H9 (cell line): ENCODE measurements around the gene SPRN. TPM values are rescaled to one million over a fixed set of nuclear protein-coding genes. Genes with fewer than 3 reads are reported as not detected.

ENCODE experiments used
- DNase-seq: peaks from one replicate; pipeline ENCODE4 v3.0.0-alpha.2; 2017
- H2AFZ ChIP-seq: one replicate; pipeline ENCODE4 v1.6.1; 2013; ENCODE audit warnings: mild to moderate bottlenecking, low read length, control low read depth, moderate library complexity
- H2AK5ac ChIP-seq: 2 replicates; pipeline ENCODE4 v1.6.1; 2013; ENCODE audit warnings: low read length, control low read depth, mixed read lengths; ENCODE audit not compliant: insufficient read length
- H2BK120ac ChIP-seq: one replicate; pipeline ENCODE4 v1.6.1; 2013; ENCODE audit warnings: low read depth, mild to moderate bottlenecking, low read length, control low read depth, inconsistent platforms; ENCODE audit not compliant: poor library complexity, severe bottlenecking
- H2BK12ac ChIP-seq: 2 replicates; pipeline ENCODE4 v1.6.1; 2013; ENCODE audit warnings: low read length, control low read depth, mixed read lengths, low read depth; ENCODE audit not compliant: insufficient read length
- H2BK15ac ChIP-seq: 2 replicates; pipeline ENCODE4 v1.6.1; 2013; ENCODE audit warnings: low read depth, low read length, control low read depth
- H2BK20ac ChIP-seq: one replicate; pipeline ENCODE4 v1.6.1; 2013; ENCODE audit warnings: low read depth, mild to moderate bottlenecking, low read length, control low read depth, inconsistent platforms; ENCODE audit not compliant: poor library complexity, severe bottlenecking
- H2BK5ac ChIP-seq: 2 replicates; pipeline ENCODE4 v1.6.1; 2013; ENCODE audit warnings: low read length, control low read depth, mixed read lengths; ENCODE audit not compliant: insufficient read length
- H3K14ac ChIP-seq: 2 replicates; pipeline ENCODE4 v1.6.1; 2013; ENCODE audit warnings: low read length, control low read depth; ENCODE audit not compliant: insufficient read depth
- H3K18ac ChIP-seq: 2 replicates; pipeline ENCODE4 v1.6.1; 2013; ENCODE audit warnings: low read depth, mild to moderate bottlenecking, mixed read lengths, low read length, control low read depth; ENCODE audit not compliant: insufficient read length
- H3K23ac ChIP-seq: 2 replicates; pipeline ENCODE4 v1.6.1; 2013; ENCODE audit warnings: low read length, control low read depth, mixed read lengths, low read depth; ENCODE audit not compliant: insufficient read length
- H3K23me2 ChIP-seq: 2 replicates; pipeline ENCODE4 v1.6.1; 2013; ENCODE audit warnings: low read depth, mild to moderate bottlenecking, mixed read lengths, low read length, control low read depth; ENCODE audit not compliant: insufficient read length, poor library complexity, severe bottlenecking
- H3K27ac ChIP-seq: 2 replicates; pipeline ENCODE4 v1.5.1; 2013; ENCODE audit warnings: low read length, control low read depth, mixed read lengths, low read depth; ENCODE audit not compliant: insufficient read length
- H3K27me3 ChIP-seq: 2 replicates; pipeline ENCODE4 v1.6.1; 2013; ENCODE audit warnings: low read length, control low read depth, inconsistent platforms; ENCODE audit not compliant: insufficient read depth
- H3K4ac ChIP-seq: 2 replicates; pipeline ENCODE4 v1.6.1; 2013; ENCODE audit warnings: low read depth, mild to moderate bottlenecking, control low read depth, inconsistent platforms, low read length, moderate library complexity
- H3K4me1 ChIP-seq: 2 replicates; pipeline ENCODE4 v1.6.1; 2013; ENCODE audit warnings: low read length, control low read depth, inconsistent platforms; ENCODE audit not compliant: insufficient read depth
- H3K4me2 ChIP-seq: 2 replicates; pipeline ENCODE4 v1.6.1; 2013; ENCODE audit warnings: low read length, control low read depth, mixed read lengths; ENCODE audit not compliant: insufficient read length, insufficient read depth
- H3K56ac ChIP-seq: 2 replicates; pipeline ENCODE4 v1.6.1; 2013; ENCODE audit warnings: low read depth, mild to moderate bottlenecking, mixed read lengths, low read length, control low read depth; ENCODE audit not compliant: insufficient read length
- H3K79me1 ChIP-seq: 2 replicates; pipeline ENCODE4 v1.6.1; 2013; ENCODE audit warnings: low read depth, mild to moderate bottlenecking, moderate library complexity, low read length, control low read depth, inconsistent platforms; ENCODE audit not compliant: insufficient read depth, poor library complexity, severe bottlenecking
- H3K79me2 ChIP-seq: 2 replicates; pipeline ENCODE4 v1.6.1; 2013; ENCODE audit warnings: low read length, control low read depth, inconsistent platforms; ENCODE audit not compliant: insufficient read depth
- H3K9ac ChIP-seq: 2 replicates; pipeline ENCODE4 v1.6.1; 2013; ENCODE audit warnings: low read length, control low read depth, mixed read lengths; ENCODE audit not compliant: insufficient read length; ENCODE audit errors: extremely low read depth
- H3K9me3 ChIP-seq: one replicate; pipeline ENCODE4 v1.6.1; 2013; ENCODE audit warnings: low read depth, low read length, inconsistent platforms; ENCODE audit not compliant: control insufficient read depth
- H3T11ph ChIP-seq: one replicate; pipeline ENCODE4 v1.6.1; 2013; ENCODE audit warnings: mild to moderate bottlenecking, low read length, control low read depth, inconsistent platforms
- H4K20me1 ChIP-seq: one replicate; pipeline ENCODE4 v1.6.1; 2013; ENCODE audit not compliant: control insufficient read depth, insufficient read length, insufficient read depth
- H4K5ac ChIP-seq: 2 replicates; pipeline ENCODE4 v1.6.1; 2013; ENCODE audit warnings: low read depth, mild to moderate bottlenecking, mixed read lengths, low read length, control low read depth; ENCODE audit not compliant: insufficient read length
- H4K8ac ChIP-seq: replicated peaks from 2 replicates; pipeline ENCODE4 v1.6.1; 2013; ENCODE audit warnings: low read length, control low read depth, mixed read lengths, low read depth; ENCODE audit not compliant: insufficient read length
- H4K91ac ChIP-seq: 2 replicates; pipeline ENCODE4 v1.6.1; 2013; ENCODE audit warnings: low read depth, mild to moderate bottlenecking, moderate library complexity, mixed read lengths, low read length, control low read depth; ENCODE audit not compliant: insufficient read length
- H3K27ac Mint-ChIP-seq, 3 experiments: 2 replicates in 2 of 3; 3 replicates in 1 of 3; pipeline ENCODE4 v1.8.0; 2020 to 2021; ENCODE audit warnings: mixed read lengths in 3 of 3, mild to moderate bottlenecking in 1 of 3, moderate library complexity in 1 of 3
- H3K27me3 Mint-ChIP-seq: 2 replicates; pipeline ENCODE4 v1.8.0; 2021; ENCODE audit warnings: low read depth, mild to moderate bottlenecking, moderate library complexity, mixed read lengths
- H3K36me3 Mint-ChIP-seq, 3 experiments: 2 replicates in 2 of 3; 3 replicates in 1 of 3; pipeline ENCODE4 v1.8.0; 2020 to 2021; ENCODE audit warnings: low read depth in 3 of 3, mixed read lengths in 3 of 3; ENCODE audit not compliant: insufficient read depth in 1 of 3
- H3K4me1 Mint-ChIP-seq, 2 experiments: 2 replicates each; pipeline ENCODE4 v1.8.0; 2020; ENCODE audit warnings: mixed read lengths in 2 of 2
- H3K4me3 Mint-ChIP-seq, 2 experiments: 2 replicates in 1 of 2; 3 replicates in 1 of 2; pipeline ENCODE4 v1.8.0; 2020 to 2021; ENCODE audit warnings: mild to moderate bottlenecking in 2 of 2, mixed read lengths in 2 of 2, moderate library complexity in 1 of 2
- H3K9me3 Mint-ChIP-seq, 2 experiments: 2 replicates in 1 of 2; 3 replicates in 1 of 2; pipeline ENCODE4 v1.8.0; 2020; ENCODE audit warnings: mild to moderate bottlenecking in 2 of 2, mixed read lengths in 2 of 2, moderate library complexity in 1 of 2
- CTCF ChIP-seq: fragments of 200-600 bp; sonication (generic); conservative IDR thresholded peaks from 3 replicates; pipeline ENCODE4 v1.8.0; 2021; ENCODE audit warnings: antibody characterized with exemption, mild to moderate bottlenecking
- WGBS: extraction: QIAGEN DNeasy Blood & Tissue Kit; methylation state at CpG from one replicate; pipeline ENCODE4 v1.1.7; 2013; ENCODE audit warnings: missing lambda C conversion rate, low lambda C conversion rate, mixed read lengths; ENCODE audit not compliant: insufficient read length; ENCODE audit errors: extremely low coverage; 5-methylcytosine and 5-hydroxymethylcytosine counted together
- total RNA-seq: library from RNA; stranded (reverse); gene quantifications from 2 replicates; pipeline ENCODE4 v1.2.1, GENCODE V29; 2021

The SPRN gene
- total RNA-seq, 1 experiment from 2014 or later, result 0.42 TPM

- H3K4me1 ChIP-seq, result no peaks in the 10 kb centered on the region
These were observed 5.0 kb downstream of the SPRN start for GRCh38 chr10:133419211-133419950.

More at GRCh38 chr10:133419211-133419950, 5.0 kb downstream of the SPRN start:
- no peak overlapping the region for H4K91ac ChIP-seq
- peaks cover 3% of the 10 kb centered on the region for H3K23me2 ChIP-seq
- H3K79me1 ChIP-seq, result no peaks in the 10 kb centered on the region
- H2AK5ac ChIP-seq, result no peak overlapping the region
- H3K4ac ChIP-seq, result no peak overlapping the region
- no CpG with 5 or more reads among the region's 34 CpGs for WGBS
- H4K8ac ChIP-seq, result no peak overlapping the region
- no peak overlapping the region for H2BK5ac ChIP-seq
- Mint-ChIP-seq H3K4me1 (no peaks in the 10 kb centered on the region), H3K4me3 (no peak overlapping the region; a peak in 1 of 5 replicates), H3K9me3 (peaks cover 8 to 15% of the 10 kb centered on the region in 2 experiments), H3K27ac (0 out of 7 replicates have a peak overlapping the region, but pooled peaks of 1 of the 3 experiments have one; percentile 21), H3K27me3 (peaks cover 11% of the 10 kb centered on the region), H3K36me3 (peaks cover 20 to 35% (median 29%) of the 10 kb centered on the region in 3 experiments)
- no peak overlapping the region for H3T11ph ChIP-seq
- no peak overlapping the region for H3K56ac ChIP-seq
- H2BK120ac ChIP-seq, result no peak overlapping the region
- H3K27me3 ChIP-seq, result no peaks in the 10 kb centered on the region
- no peak for TF ChIP-seq CTCF
- no peak overlapping the region for H2AFZ ChIP-seq
- no peak overlapping the region for H2BK15ac ChIP-seq
- H2BK12ac ChIP-seq, result no peak overlapping the region
- H3K23ac ChIP-seq, result no peak overlapping the region
- H3K18ac ChIP-seq, result no peak overlapping the region
- no peak overlapping the region for H4K5ac ChIP-seq
- H3K27ac ChIP-seq, result no peak overlapping the region
- no peak overlapping the region for H3K4me2 ChIP-seq
- H4K20me1 ChIP-seq, result peaks cover 4% of the 10 kb centered on the region
- peak; percentile 20 for DNase-seq
- no peak overlapping the region for H3K14ac ChIP-seq
- H3K9me3 ChIP-seq, result peaks cover 6% of the 10 kb centered on the region
- no peaks in the 10 kb centered on the region for H3K79me2 ChIP-seq
- H2BK20ac ChIP-seq, result no peak overlapping the region
- H3K9ac ChIP-seq, result no peak overlapping the region
